ENCODE results near the gene DHRSX.

- TF ChIP-seq CTCF (IDR thresholded peaks at IDR 0.05) = no peak
- TF ChIP-seq EZH2 (IDR thresholded peaks at IDR 0.05) = no peak
These were observed 45.7 kb upstream of the DHRSX start for GRCh38 chrX:2546496-2546895.

Data from neural progenitor cell (in vitro differentiated cells).